ENCODE results near the gene SGMS1.
"Not testable (repeated sequence)": the region's sequence is repeated elsewhere in the genome, so short reads cannot be mapped to it uniquely, and the experiment has no call there.

Gene SGMS1

DNA sequence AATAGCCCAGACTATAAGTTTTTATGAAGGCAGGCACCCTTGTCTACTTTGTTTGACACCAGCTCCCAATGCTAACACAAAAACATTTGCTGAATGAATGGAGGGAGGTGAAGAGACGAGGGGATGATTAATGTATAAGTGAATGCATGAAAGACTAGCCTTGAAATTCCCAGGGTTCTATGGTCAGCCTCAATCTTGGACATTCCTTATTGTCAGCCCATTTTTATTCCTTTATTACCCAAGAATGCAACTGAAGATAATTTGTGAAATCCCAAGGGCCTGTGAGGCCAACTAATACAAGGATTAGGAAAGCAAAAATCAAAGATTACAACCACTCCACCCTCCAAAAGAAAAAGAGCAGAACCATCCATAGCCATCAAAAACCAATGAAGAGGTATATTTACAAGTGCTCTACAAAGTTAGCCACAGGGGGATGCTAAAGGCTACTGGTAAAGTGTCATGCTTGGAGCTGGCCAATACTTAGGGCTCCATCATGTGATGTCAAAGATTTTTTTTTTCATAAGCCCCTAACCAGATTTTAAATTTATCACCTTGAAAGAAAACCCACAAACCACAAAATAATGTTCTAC lies 332.4 kb downstream of the SGMS1 start:
- peak; percentile 23 for DNase-seq

DNA sequence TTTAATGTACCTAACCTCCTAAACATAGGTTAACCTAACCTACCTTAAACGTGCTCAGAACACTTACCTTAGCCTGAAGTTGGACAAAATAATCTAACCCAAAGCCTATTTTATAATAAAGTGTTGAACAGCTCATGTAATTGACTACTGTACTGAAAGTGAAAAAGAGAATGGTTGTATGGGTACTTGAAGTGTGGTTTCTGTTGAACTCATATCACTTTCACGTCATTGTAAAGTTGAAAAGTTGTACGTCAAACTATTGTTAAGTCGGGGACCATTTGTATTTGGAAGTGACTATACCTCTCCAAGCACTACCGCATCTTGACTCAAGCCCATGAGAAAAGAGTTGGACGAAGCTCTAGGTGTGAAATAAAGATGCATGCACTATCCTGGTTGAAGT lies 334.6 kb downstream of the SGMS1 start:
- no peak for DNase-seq

GRCh38 chr10:50286996-50287803 lies 336.6 kb downstream of the SGMS1 start:
- no peak for DNase-seq

DNA sequence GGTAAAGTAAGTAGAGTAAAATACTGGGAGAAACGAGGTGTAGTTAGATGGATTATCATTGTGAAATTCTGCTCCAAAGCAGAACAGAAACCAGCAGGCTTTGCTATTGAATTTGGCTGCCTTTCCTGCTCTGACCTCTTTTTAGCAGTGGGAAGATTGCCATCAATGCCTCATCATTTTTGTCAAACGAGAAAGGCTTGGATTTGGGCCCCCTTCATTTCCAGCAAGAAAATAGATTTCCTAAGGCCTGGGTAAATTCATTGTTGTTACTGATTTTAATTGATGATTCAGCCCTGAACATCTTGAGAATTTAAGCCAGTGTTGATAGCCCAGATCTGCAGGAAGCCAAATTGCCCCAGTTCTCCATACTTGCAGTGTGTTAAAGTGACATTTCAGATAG lies 337.2 kb downstream of the SGMS1 start:
- peak; percentile 25 for DNase-seq

DNA sequence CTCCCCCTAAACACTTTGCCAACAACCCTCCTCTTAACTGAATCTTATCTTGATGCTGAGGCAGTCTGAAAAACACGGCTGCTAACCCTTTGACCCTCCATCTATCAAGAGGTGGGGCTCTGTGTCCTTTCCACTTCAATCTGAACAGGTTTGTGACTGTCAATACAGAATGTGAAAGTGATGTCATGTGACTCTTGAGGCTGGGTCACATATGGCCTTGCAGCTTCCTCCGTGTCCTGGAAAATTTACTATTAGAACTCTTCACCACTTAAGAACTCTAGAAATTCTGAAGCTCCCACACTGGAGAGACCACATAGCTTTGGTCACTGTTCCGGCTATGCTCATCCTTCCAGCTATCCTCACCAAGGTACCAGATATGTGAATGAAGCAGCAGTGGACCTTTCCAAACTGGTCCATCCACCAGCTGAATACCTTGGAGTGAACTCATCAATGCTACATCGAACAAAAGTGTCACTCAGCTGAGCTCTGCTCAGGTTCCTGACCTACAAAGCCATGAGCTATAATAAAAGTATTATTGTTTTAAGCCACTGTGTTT lies 341.7 kb downstream of the SGMS1 start:
- no peak for DNase-seq

DNA sequence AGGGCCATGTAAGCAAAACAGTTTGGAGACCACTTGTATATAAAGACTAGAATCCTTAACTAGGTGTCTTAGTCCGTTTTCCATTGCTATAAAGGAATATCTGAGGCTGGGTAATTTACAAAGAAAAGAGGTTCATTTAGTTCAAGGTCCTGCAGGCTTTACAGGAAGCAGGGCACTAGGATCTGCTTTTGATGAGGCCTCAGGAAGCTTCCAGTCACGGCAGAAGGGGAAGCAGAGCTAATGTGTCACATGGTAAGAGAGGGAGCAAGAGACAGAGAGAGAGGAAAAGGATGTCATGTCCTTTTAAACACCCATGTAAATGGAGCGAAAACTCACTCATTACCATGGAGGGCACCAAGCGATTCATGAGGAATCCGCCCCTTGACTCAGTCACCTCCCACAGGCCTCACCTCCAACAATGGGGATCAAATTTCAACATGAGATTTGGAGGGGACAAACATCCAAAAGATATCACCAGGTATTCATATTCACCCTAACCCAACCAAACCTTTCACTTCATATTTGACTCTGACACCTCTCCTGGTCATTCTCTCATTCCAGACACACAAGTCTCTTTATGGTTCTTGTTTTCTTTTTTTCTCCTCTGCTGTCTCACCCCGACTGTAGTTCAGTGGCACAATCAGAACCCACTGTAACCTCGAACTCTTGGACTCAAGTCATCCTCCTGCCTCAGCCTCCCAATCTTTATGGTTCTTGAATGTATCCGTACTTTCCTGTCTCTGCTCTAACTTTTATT lies 342.4 kb downstream of the SGMS1 start:
- DNase-seq: no peak

- no peak for DNase-seq
Measured at GRCh38 chr10:50280049-50280841, 343.5 kb downstream of the SGMS1 start.

- no peak for DNase-seq
Measured at GRCh38 chr10:50279489-50279888, 344.3 kb downstream of the SGMS1 start.

DNA sequence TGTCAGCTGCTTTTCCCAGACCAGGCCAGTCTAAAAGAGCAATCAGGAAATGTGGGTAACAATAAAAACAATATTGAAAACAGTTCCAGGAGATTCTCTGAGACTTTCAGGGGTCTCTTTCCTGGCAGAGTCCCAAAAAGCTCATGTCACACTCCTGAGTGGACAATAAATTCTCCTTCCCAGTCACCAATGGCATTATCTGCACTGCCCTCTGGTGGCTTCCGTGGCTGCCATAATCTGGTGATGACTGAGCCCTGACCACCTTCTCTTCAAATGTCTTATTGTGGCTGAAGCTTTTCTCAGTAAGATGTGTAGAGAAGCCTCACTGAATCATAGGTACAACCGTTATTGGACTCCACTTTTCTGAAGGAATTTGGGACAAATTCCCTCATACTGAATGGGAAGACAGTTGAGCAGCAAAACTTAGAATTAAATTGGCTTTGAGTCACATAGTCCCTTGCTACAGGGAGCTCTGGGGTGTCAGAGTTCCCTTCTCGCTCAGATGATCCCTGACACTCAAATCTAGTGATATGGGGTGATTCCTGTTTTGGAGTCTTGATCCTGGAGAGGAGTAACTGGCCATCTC lies 348.0 kb downstream of the SGMS1 start:
- DNase-seq: peak; percentile 23

DNA sequence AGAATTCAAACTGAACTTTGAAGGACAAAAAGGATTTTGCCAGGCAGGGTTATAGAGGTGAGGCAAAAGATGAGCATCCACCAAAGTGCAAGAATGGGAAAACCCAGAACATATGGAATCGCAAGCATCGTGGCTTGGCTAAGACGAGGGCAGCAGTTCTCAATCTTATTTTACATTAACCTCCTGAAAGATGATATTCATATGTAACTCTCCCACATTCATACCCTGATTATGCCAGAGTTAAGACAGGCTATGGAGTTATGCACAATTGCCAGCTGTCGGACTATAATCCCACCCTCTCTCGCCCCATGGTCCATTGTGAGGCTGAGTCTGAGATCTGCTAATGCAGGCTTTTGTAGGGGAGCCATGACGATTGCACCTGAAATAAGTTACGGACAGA lies 351.2 kb downstream of the SGMS1 start:
- DNase-seq: no peak

DNA sequence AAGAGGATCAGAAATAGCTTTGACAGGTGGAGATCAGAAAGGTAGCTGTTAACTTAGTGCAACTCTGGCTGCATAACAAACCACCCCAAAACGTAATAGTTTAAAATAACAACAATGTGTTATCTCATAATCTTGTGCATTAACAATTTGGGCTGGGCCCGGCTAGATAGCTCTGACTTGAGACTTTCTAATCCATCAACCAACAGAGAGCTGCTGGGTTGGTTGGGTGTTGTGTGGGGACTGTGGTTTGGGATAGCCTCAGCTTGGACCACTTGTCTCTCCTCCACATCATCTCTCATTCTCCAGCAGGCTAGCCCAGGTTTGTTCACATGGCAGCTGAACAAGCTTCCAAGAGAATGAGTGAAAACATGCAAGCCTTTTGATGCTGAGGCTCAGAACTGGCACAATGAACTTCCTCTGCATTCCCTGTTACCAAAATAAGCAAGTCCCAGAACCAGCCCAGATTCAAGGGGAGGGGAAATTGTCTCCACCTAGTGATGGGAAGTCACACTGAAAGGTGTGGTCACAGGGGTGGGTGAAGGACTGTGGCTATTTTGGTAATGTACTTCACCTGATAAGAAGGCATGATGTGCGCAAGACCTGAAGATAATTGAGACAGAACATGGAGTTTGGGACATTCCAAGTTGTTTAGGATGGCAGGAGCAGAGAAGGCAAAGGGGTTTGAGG lies 352.0 kb downstream of the SGMS1 start:
- DNase-seq: no peak

GRCh38 chr10:50267877-50268276 lies 355.9 kb downstream of the SGMS1 start:
- DNase-seq: not testable (repeated sequence)

GRCh38 chr10:50262625-50263024 lies 361.1 kb downstream of the SGMS1 start:
- DNase-seq: not testable (repeated sequence)

GRCh38 chr10:50260791-50261281 lies 362.9 kb downstream of the SGMS1 start:
- DNase-seq: peak; percentile 4

Measured in fibroblast of skin of back (primary cell).